HepG2 (cell line): Measurements from ENCODE around the gene TAF6L. TPM values are rescaled to one million over a fixed set of nuclear protein-coding genes. Genes with fewer than 3 reads are reported as not detected.

Experiments used
- ATM ChIP-seq: fragments of 450-650 bp; IDR thresholded peaks from 2 replicates; pipeline ENCODE4 v1.7.1; 2017; ENCODE audit warnings: mild to moderate bottlenecking, borderline replicate concordance
- CREBL2 ChIP-seq: sonication (generic); formaldehyde crosslinking; IDR thresholded peaks from 2 replicates; pipeline ENCODE4 v1.8.1; 2023; ENCODE audit warnings: missing genetic modification reagents, mild to moderate bottlenecking, borderline replicate concordance
- CTCF ChIP-seq: sonication (generic); formaldehyde crosslinking; IDR thresholded peaks from 2 replicates; pipeline ENCODE4 v1.5.0; 2020; ENCODE audit warnings: mild to moderate bottlenecking, missing genetic modification reagents, moderate library complexity
- ELF1 ChIP-seq: sonication (generic); formaldehyde crosslinking; IDR thresholded peaks from 2 replicates; pipeline ENCODE4 v1.4.0; 2020; ENCODE audit warnings: missing genetic modification reagents
- JUNB ChIP-seq: sonication (generic); formaldehyde crosslinking; IDR thresholded peaks from 2 replicates; pipeline ENCODE4 v1.8.0; 2022; ENCODE audit warnings: missing genetic modification reagents, mild to moderate bottlenecking, borderline replicate concordance
- MED13 ChIP-seq: sonication (generic); formaldehyde crosslinking; IDR thresholded peaks from 2 replicates; pipeline ENCODE4 v1.5.0; 2020; ENCODE audit warnings: missing genetic modification reagents
- MXD4 ChIP-seq: IDR thresholded peaks from 2 replicates; pipeline ENCODE4 v1.6.1; 2016; ENCODE audit warnings: mild to moderate bottlenecking, missing biosample characterization, missing genetic modification reagents
- NR2F2 ChIP-seq: IDR thresholded peaks from 2 replicates; pipeline ENCODE4 v1.6.1; 2012; ENCODE audit warnings: low read depth, inconsistent platforms, borderline replicate concordance
- RAD21 ChIP-seq: fragments of 450-650 bp; formaldehyde crosslinking; IDR thresholded peaks from 2 replicates; pipeline ENCODE4 v1.5.0; 2020; ENCODE audit warnings: mild to moderate bottlenecking
- RELA ChIP-seq: sonication (generic); formaldehyde crosslinking; IDR thresholded peaks from 2 replicates; pipeline ENCODE4 v1.4.0; 2020; ENCODE audit warnings: missing genetic modification reagents
- SIX1 ChIP-seq: sonication (generic); formaldehyde crosslinking; IDR thresholded peaks from 2 replicates; pipeline ENCODE4 v1.4.0; 2020; ENCODE audit warnings: missing genetic modification reagents, borderline replicate concordance
- SSRP1 ChIP-seq: IDR thresholded peaks from 2 replicates; pipeline ENCODE4 v1.6.1; 2016; ENCODE audit warnings: control low read depth
- TCF7 ChIP-seq: sonication (generic); IDR thresholded peaks from 2 replicates; pipeline ENCODE4 v1.6.1; 2016; ENCODE audit warnings: antibody characterized with exemption, low read depth
- TOPORS ChIP-seq: sonication (generic); formaldehyde crosslinking; IDR thresholded peaks from 2 replicates; pipeline ENCODE4 v1.8.0; 2023; ENCODE audit warnings: mild to moderate bottlenecking, missing genetic modification reagents
- ZBTB7B ChIP-seq: sonication (generic); formaldehyde crosslinking; IDR thresholded peaks from 2 replicates; pipeline ENCODE4 v1.4.0; 2020; ENCODE audit warnings: missing genetic modification reagents
- ZFP82 ChIP-seq: sonication (generic); formaldehyde crosslinking; IDR thresholded peaks from 2 replicates; pipeline ENCODE4 v1.5.1; 2020; ENCODE audit warnings: mild to moderate bottlenecking, missing genetic modification reagents, borderline replicate concordance
- ZMYM4 ChIP-seq: sonication (generic); formaldehyde crosslinking; IDR thresholded peaks from 2 replicates; pipeline ENCODE4 v1.8.1; 2023; ENCODE audit warnings: mild to moderate bottlenecking, missing genetic modification reagents
- ZNF138 ChIP-seq: sonication (generic); formaldehyde crosslinking; IDR thresholded peaks from 2 replicates; pipeline ENCODE4 v1.5.0; 2020; ENCODE audit warnings: mild to moderate bottlenecking, low read depth, missing genetic modification reagents
- ZNF20 ChIP-seq: sonication (generic); formaldehyde crosslinking; IDR thresholded peaks from 2 replicates; pipeline ENCODE4 v1.4.0; 2020; ENCODE audit warnings: mild to moderate bottlenecking, moderate library complexity, missing genetic modification reagents
- ZNF207 ChIP-seq: fragments of 450-650 bp; IDR thresholded peaks from 2 replicates; pipeline ENCODE4 v1.6.1; 2016; ENCODE audit warnings: antibody characterized with exemption, borderline replicate concordance
- ZNF543 ChIP-seq: sonication (generic); formaldehyde crosslinking; IDR thresholded peaks from 2 replicates; pipeline ENCODE4 v1.4.0; 2020; ENCODE audit warnings: mild to moderate bottlenecking, missing genetic modification reagents
- ZNF569 ChIP-seq: sonication (generic); formaldehyde crosslinking; IDR thresholded peaks from 2 replicates; pipeline ENCODE4 v1.5.0; 2020; ENCODE audit warnings: mild to moderate bottlenecking, missing genetic modification reagents, moderate library complexity, borderline replicate concordance
- ZNF576 ChIP-seq: sonication (generic); formaldehyde crosslinking; IDR thresholded peaks from 2 replicates; pipeline ENCODE4 v1.4.0; 2020; ENCODE audit warnings: mild to moderate bottlenecking, missing genetic modification reagents
- ZNF580 ChIP-seq: IDR thresholded peaks from 2 replicates; pipeline ENCODE4 v1.6.1; 2016; ENCODE audit warnings: low read depth, borderline replicate concordance
- ZNF703 ChIP-seq: sonication (generic); formaldehyde crosslinking; IDR thresholded peaks from 2 replicates; pipeline ENCODE4 v1.5.1; 2020; ENCODE audit warnings: missing genetic modification reagents, mild to moderate bottlenecking, moderate library complexity, borderline replicate concordance
- polyA plus RNA-seq, 8 experiments: library from polyadenylated mRNA; depleted of rRNA in 3 of 8; stranded (reverse) in 7 of 8; unstranded in 1 of 8; fragments of >200 nt; fragmentation: Illumina TruSeq in 4 of 8; extraction: Trizol in 4 of 8; gene quantifications; 2 replicates each; pipeline versions ENCODE4 v1.2.1 to v1.2.3, GENCODE V29; 2011 to 2016; ENCODE audit warnings: low read depth in 4 of 8, missing spikeins in 1 of 8, mixed read lengths in 1 of 8; ENCODE audit not compliant: insufficient read depth in 1 of 8
- total RNA-seq, 5 experiments: library from RNA; depleted of rRNA; stranded (reverse); fragments of >200 nt; fragmentation: Illumina TruSeq; extraction: Trizol; gene quantifications; 2 replicates each; pipeline ENCODE4 v1.2.3, GENCODE V29; 2016; ENCODE audit warnings: low read depth in 1 of 5
- TF ChIP-seq, protein P1 (sequence below): sonication (generic); formaldehyde crosslinking; IDR thresholded peaks from 2 replicates; pipeline ENCODE4 v1.8.0; 2022; ENCODE audit warnings: missing genetic modification reagents, low read depth, mild to moderate bottlenecking, borderline replicate concordance

Gene TAF6L
- total and polyA plus RNA-seq, 2 of the 13 experiments (the other 11 are each of a cell fraction or from before 2014, with no cell fraction given), result 12.6 to 19.4 TPM

- TF ChIP-seq ZNF138 (CRISPR knock-in tag) (no peak; the same call in 1 of the 2 replicates), MED13 (0 out of 2 replicates have a peak, but pooled peaks have one; percentile 15), SIX1 (CRISPR knock-in tag) (no peak), RAD21 (no peak), ZNF207 (no peak), ZNF543 (no peak; the same call in 1 of the 2 replicates), ZMYM4 (CRISPR knock-in tag) (peak; percentile 65), ZNF576 (CRISPR knock-in tag) (no peak), SSRP1 (CRISPR knock-in tag) (no peak), CREBL2 (CRISPR knock-in tag) (no peak; the same call in 1 of the 2 replicates), ZBTB7B (CRISPR knock-in tag) (no peak), ZFP82 (CRISPR knock-in tag) (no peak), TCF7 (no peak), MXD4 (CRISPR knock-in tag) (peak; percentile 23; the same call in 1 of the 2 replicates), ZNF580 (CRISPR knock-in tag) (0 out of 2 replicates have a peak, but pooled peaks have one; percentile 26), NR2F2 (no peak), ZNF569 (CRISPR knock-in tag) (no peak), JUNB (CRISPR knock-in tag) (no peak), TOPORS (CRISPR knock-in tag) (no peak), ATM (no peak), ZNF20 (CRISPR knock-in tag) (0 out of 2 replicates have a peak, but pooled peaks have one; percentile 52), RELA (CRISPR knock-in tag) (no peak), ZNF703 (no peak), CTCF (CRISPR knock-in tag) (no peak), ELF1 (CRISPR knock-in tag) (peak; percentile 62)
- TF ChIP-seq, protein P1, sequence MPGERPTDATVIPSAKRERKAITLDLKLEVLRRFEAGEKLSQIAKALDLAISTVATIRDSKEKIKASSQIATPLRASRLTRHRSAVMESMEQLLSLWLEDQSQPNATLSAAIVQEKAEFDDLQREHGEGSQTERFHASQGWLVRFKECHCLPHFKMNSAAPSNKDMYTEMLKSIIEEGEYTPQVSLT (CRISPR knock-in tag), result no peak
These were observed 60.5 kb downstream of the TAF6L start, which contains the start of gene STX5 (continued) for GRCh38 chr11:62831520-62832335.
